GM12878 (cell line): ENCODE data around the gene ELP4. TPM values are rescaled to one million over a fixed set of nuclear protein-coding genes. Genes with fewer than 3 reads are reported as not detected.

Experiments used
- ATAC-seq: fragments of 200-7000 bp; cut with Tn5 transposase; 3 replicates; pipeline ENCODE4 v1.9.1; 2020; ENCODE audit warnings: mild to moderate bottlenecking, moderate library complexity
- BruUV-seq: library from RNA; stranded (reverse); fragments of 400-500 nt; replicated peaks from 2 replicates; lab custom pipeline; 2021; lab: Mats Ljungman, UMichigan
- CTCF ChIA-PET: fragments of 300-600 bp; sonication (Branson Sonifier 250); formaldehyde crosslinking; extraction: SDS; loops from one replicate; lab custom pipeline; 2021; ENCODE audit warnings: inconsistent platforms; lab: Yijun Ruan, JAX
- POLR2A ChIA-PET: fragments of 350-600 bp; formaldehyde crosslinking; extraction: SDS; loops from one replicate; lab custom pipeline; 2021; ENCODE audit warnings: inconsistent platforms; lab: Charles Lee
- RAD21 ChIA-PET: fragments of 300-600 bp; sonication (Branson Sonifier 250); formaldehyde crosslinking; loops from one replicate; lab custom pipeline; 2023; ENCODE audit warnings: antibody characterized with exemption; ENCODE audit not compliant: unreplicated experiment; lab: Charles Lee
- SMC1A ChIA-PET: fragments of 300-600 bp; sonication (Branson Sonifier 250); formaldehyde crosslinking; loops from one replicate; lab custom pipeline; 2023; ENCODE audit not compliant: unreplicated experiment, uncharacterized antibody; lab: Charles Lee
- DNase-seq: peaks from one replicate; pipeline ENCODE4 v3.0.0-alpha.2; 2011; ENCODE audit warnings: low read depth, low spot score
- FAIRE-seq: peaks from 3 replicates; lab custom pipeline; 2011; peaks lifted over from hg19 to GRCh38; lab: Jason Lieb, UNC
- H2AFZ ChIP-seq: 2 replicates; pipeline ENCODE4 v1.6.0; 2011; ENCODE audit warnings: low read depth, low read length, control low read depth; ENCODE audit not compliant: control insufficient read depth
- H3K27ac ChIP-seq: 2 replicates; pipeline ENCODE4 v1.5.1; 2011; ENCODE audit warnings: control low read depth; ENCODE audit not compliant: control insufficient read depth, insufficient read depth
- H3K27me3 ChIP-seq, 2 experiments: replicated peaks in 1 of 2; 2 replicates each; pipeline versions ENCODE4 v1.6.0 to v1.6.1; 2011; ENCODE audit warnings: low read length in 1 of 2; ENCODE audit not compliant: control insufficient read depth in 2 of 2, insufficient read depth in 2 of 2
- H3K36me3 ChIP-seq, 2 experiments: 2 replicates each; pipeline ENCODE4 v1.5.1; 2011; ENCODE audit warnings: low read length in 1 of 2; ENCODE audit not compliant: control insufficient read depth in 2 of 2, insufficient read depth in 2 of 2
- H3K4me1 ChIP-seq: 2 replicates; pipeline ENCODE4 v1.6.1; 2011; ENCODE audit warnings: mild to moderate bottlenecking, low read length, moderate library complexity, mixed read lengths; ENCODE audit not compliant: control insufficient read depth, insufficient read depth
- H3K4me2 ChIP-seq: 2 replicates; pipeline ENCODE4 v1.6.0; 2011; ENCODE audit warnings: control low read depth; ENCODE audit not compliant: control insufficient read depth, insufficient read depth
- H3K4me3 ChIP-seq: fragments of 200-600 bp; sonication (generic); 2 replicates; pipeline ENCODE4 v1.5.1; 2016
- H3K79me2 ChIP-seq: 2 replicates; pipeline ENCODE4 v1.6.0; 2011; ENCODE audit warnings: low read length; ENCODE audit not compliant: control insufficient read depth, insufficient read depth
- H3K9ac ChIP-seq: 2 replicates; pipeline ENCODE4 v1.8.0; 2011; ENCODE audit warnings: low read length, control low read depth, mixed read lengths; ENCODE audit not compliant: control insufficient read depth, insufficient read depth
- H3K9me3 ChIP-seq: replicated peaks from 3 replicates; pipeline ENCODE4 v1.5.1; 2011; ENCODE audit warnings: mild to moderate bottlenecking, low read length; ENCODE audit not compliant: control insufficient read depth, insufficient read depth
- H4K20me1 ChIP-seq: 2 replicates; pipeline ENCODE4 v1.6.0; 2011; ENCODE audit not compliant: control insufficient read depth, insufficient read depth
- ATF7 ChIP-seq: fragments of 450-650 bp; IDR thresholded peaks from 2 replicates; pipeline ENCODE4 v1.6.1; 2016; ENCODE audit warnings: low read depth, mild to moderate bottlenecking
- BCL11A ChIP-seq: IDR thresholded peaks from 2 replicates; pipeline ENCODE4 v1.6.1; 2011; ENCODE audit warnings: low read depth, low read length
- CHD2 ChIP-seq: IDR thresholded peaks from 2 replicates; pipeline ENCODE4 v1.6.1; 2011; ENCODE audit warnings: low read depth, low read length, improper control_type of control experiment, borderline replicate concordance
- EGR1 ChIP-seq, 2 experiments: IDR thresholded peaks; 1 replicate in 1 of 2; 2 replicates in 1 of 2; pipeline ENCODE4 v1.6.1; 2011 to 2012; ENCODE audit warnings: low read depth in 2 of 2, low read length in 2 of 2, borderline replicate concordance in 1 of 2, mild to moderate bottlenecking in 1 of 2, moderate library complexity in 1 of 2
- ESRRA ChIP-seq: IDR thresholded peaks from 2 replicates; pipeline ENCODE4 v1.6.1; 2012; ENCODE audit warnings: mild to moderate bottlenecking, low read length, improper control_type of control experiment
- FOS ChIP-seq: IDR thresholded peaks from 3 replicates; pipeline ENCODE4 v1.6.1; 2011; ENCODE audit warnings: borderline replicate concordance; ENCODE audit not compliant: insufficient read length; ENCODE audit errors: extremely low read depth
- HDGF ChIP-seq: fragments of 450-650 bp; IDR thresholded peaks from 2 replicates; pipeline ENCODE4 v1.6.1; 2016; ENCODE audit warnings: antibody characterized with exemption
- MYB ChIP-seq: fragments of 150-350 bp; IDR thresholded peaks from 2 replicates; pipeline ENCODE4 v1.6.1; 2014; ENCODE audit warnings: mild to moderate bottlenecking, low read depth, low read length, borderline replicate concordance
- NR2C2 ChIP-seq: IDR thresholded peaks from 2 replicates; pipeline ENCODE4 v1.6.1; 2011; ENCODE audit warnings: borderline replicate concordance, low read depth; ENCODE audit not compliant: control insufficient read depth, insufficient read length
- NRF1 ChIP-seq: conservative IDR thresholded peaks from 2 replicates; pipeline ENCODE4 v1.6.1; 2011; ENCODE audit warnings: mild to moderate bottlenecking, low read depth, low read length, improper control_type of control experiment
- PAX5 ChIP-seq: IDR thresholded peaks from 2 replicates; pipeline ENCODE4 v1.6.1; 2011; ENCODE audit warnings: low read depth, low read length, borderline replicate concordance
- SMARCA5 ChIP-seq: fragments of 450-650 bp; IDR thresholded peaks from 2 replicates; pipeline ENCODE4 v1.6.1; 2017; ENCODE audit warnings: mild to moderate bottlenecking
- ZNF217 ChIP-seq: fragments of 450-650 bp; IDR thresholded peaks from 2 replicates; pipeline ENCODE4 v1.6.1; 2017; ENCODE audit warnings: antibody characterized with exemption, mild to moderate bottlenecking
- ZSCAN29 ChIP-seq: fragments of 450-650 bp; IDR thresholded peaks from 2 replicates; pipeline ENCODE4 v1.6.1; 2017; ENCODE audit warnings: mild to moderate bottlenecking, moderate library complexity
- WGBS: methylation state at CpG from one replicate; pipeline ENCODE4 v1.1.6; 2016; ENCODE audit warnings: low lambda C conversion rate; ENCODE audit not compliant: insufficient replicate concordance, insufficient coverage; ENCODE audit errors: missing lambda C conversion rate; 5-methylcytosine and 5-hydroxymethylcytosine counted together
- in situ Hi-C: fragments of 300-500 bp; cut with MboI; formaldehyde crosslinking; loops from 9 replicates; pipeline ENCODE4 v1.14.3; 2018; ENCODE audit warnings: mixed read lengths
- intact Hi-C: fragments of 100-400 bp; cut with micrococcal nuclease; formaldehyde crosslinking; loops from one replicate; pipeline ENCODE4 v1.14.2; 2022; ENCODE audit not compliant: unreplicated experiment
- polyA plus RNA-seq, 11 experiments: library from polyadenylated mRNA; depleted of rRNA in 4 of 11; unstranded in 6 of 11; stranded (reverse) in 5 of 11; fragments of >200 nt; fragmentation: Nextera tagmentation in 4 of 11; fragmentation: Illumina TruSeq in 1 of 11; extraction: Ambion mirVana in 4 of 11; extraction: Trizol in 1 of 11; gene quantifications; 1 replicate in 1 of 11; 2 replicates in 10 of 11; pipeline versions ENCODE4 v1.2.1 to v1.2.3, GENCODE V29; 2011 to 2016; ENCODE audit warnings: inconsistent platforms in 2 of 11, missing spikeins in 2 of 11, low read depth in 1 of 11
- total RNA-seq, 4 experiments: library from RNA; depleted of rRNA in 3 of 4; stranded (reverse); fragments of >200 nt in 3 of 4; fragmentation: Illumina TruSeq in 1 of 4; extraction: Trizol in 1 of 4; gene quantifications; 2 replicates each; pipeline versions ENCODE4 v1.2.1 to v1.2.3, GENCODE V29; 2013 to 2021
- TF ChIP-seq, protein P1 (sequence below): IDR thresholded peaks from 2 replicates; pipeline ENCODE4 v1.6.1; 2012; ENCODE audit warnings: low read depth, low read length, improper control_type of control experiment
- TF ChIP-seq, protein P2 (sequence below): IDR thresholded peaks from 2 replicates; pipeline ENCODE4 v1.6.1; 2011; ENCODE audit warnings: low read depth, low read length, improper control_type of control experiment, borderline replicate concordance
- TF ChIP-seq, protein P3 (sequence below): fragments of 150-350 bp; IDR thresholded peaks from 2 replicates; pipeline ENCODE4 v1.6.1; 2014; ENCODE audit warnings: mild to moderate bottlenecking, low read depth, low read length
- TF ChIP-seq, protein P4 (sequence below): fragments of 450-650 bp; IDR thresholded peaks from 2 replicates; pipeline ENCODE4 v1.6.1; 2014; ENCODE audit warnings: mild to moderate bottlenecking

The ELP4 gene
- total and polyA plus RNA-seq, 10 of the 15 experiments (the other 5 are each of a cell fraction or from before 2014, with no cell fraction given) = 17.7 to 36.1 (median 27.0) TPM

DNA sequence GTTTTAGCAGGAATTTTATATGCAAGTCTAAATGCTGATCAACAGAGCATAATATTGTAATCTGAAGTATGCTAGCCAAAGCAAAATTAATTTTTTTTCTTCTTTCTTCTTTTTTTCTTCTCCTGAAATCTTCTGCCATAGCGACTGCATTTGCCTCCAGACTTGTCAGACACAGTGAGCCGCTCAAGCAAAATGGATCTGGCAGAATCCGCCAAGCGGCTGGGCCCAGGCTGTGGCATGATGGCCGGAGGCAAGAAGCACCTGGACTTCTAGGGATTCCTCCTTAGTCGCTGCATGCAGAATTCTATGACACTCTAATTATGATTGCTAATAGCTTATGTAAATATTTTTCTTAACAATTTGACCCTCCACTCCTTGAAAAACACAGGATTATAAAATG lies 273.7 kb downstream of the ELP4 start (continued):
- TF ChIP-seq, protein P1, sequence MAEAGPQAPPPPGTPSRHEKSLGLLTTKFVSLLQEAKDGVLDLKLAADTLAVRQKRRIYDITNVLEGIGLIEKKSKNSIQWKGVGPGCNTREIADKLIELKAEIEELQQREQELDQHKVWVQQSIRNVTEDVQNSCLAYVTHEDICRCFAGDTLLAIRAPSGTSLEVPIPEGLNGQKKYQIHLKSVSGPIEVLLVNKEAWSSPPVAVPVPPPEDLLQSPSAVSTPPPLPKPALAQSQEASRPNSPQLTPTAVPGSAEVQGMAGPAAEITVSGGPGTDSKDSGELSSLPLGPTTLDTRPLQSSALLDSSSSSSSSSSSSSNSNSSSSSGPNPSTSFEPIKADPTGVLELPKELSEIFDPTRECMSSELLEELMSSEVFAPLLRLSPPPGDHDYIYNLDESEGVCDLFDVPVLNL = no peak
- TF ChIP-seq ZSCAN29 (no peak), NR2C2 (no peak), NRF1 (no peak), PAX5 (no peak), MYB (no peak), CHD2 (no peak)
- TF ChIP-seq, protein P2, sequence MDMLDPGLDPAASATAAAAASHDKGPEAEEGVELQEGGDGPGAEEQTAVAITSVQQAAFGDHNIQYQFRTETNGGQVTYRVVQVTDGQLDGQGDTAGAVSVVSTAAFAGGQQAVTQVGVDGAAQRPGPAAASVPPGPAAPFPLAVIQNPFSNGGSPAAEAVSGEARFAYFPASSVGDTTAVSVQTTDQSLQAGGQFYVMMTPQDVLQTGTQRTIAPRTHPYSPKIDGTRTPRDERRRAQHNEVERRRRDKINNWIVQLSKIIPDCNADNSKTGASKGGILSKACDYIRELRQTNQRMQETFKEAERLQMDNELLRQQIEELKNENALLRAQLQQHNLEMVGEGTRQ = no peak

DNA sequence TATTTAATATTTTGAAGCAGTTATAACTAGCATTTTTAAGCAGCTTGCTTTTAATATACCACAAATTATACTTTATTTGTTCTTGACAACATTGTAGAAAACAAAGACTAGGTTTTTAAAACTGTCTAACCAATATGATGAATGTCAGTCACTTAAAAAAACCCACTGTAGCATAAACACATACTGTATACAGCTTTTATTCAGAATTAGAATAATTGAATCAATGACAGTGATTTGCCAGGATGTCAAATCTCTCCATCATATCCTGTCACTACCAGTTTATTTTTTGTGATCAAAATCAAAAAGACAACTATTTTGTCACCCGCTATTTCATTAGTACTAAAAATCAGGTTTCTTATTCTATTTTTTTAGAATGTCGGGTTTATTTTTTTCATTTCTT lies 275.0 kb downstream of the ELP4 start:
- ChIA-PET POLR2A (no interaction called here), SMC1A (no interaction called here), RAD21 (no interaction called here), CTCF (no interaction called here)
- in situ Hi-C loops (no loop called here), intact Hi-C loops (no loop called here)
- no peak overlapping the region for H3K4me3 ChIP-seq
- no peak overlapping the region for H3K4me2 ChIP-seq
- H4K20me1 ChIP-seq = no peaks in the 10 kb centered on the region
- no peak for ATAC-seq
- 100% methylated on average over 2 of the region's 2 CpGs for WGBS
- BruUV-seq = no TSS peak
- H3K27ac ChIP-seq = no peak overlapping the region
- no peaks in the 10 kb centered on the region for H3K36me3 ChIP-seq
- no peaks in the 10 kb centered on the region for H3K79me2 ChIP-seq
- H3K4me1 ChIP-seq = no peaks in the 10 kb centered on the region
- DNase-seq = no peak
- no peaks in the 10 kb centered on the region for H3K9me3 ChIP-seq
- FAIRE-seq = no peak
- H3K9ac ChIP-seq = no peak overlapping the region
- no peak overlapping the region for H2AFZ ChIP-seq
- H3K27me3 ChIP-seq = no peaks in the 10 kb centered on the region
- TF ChIP-seq FOS (no peak), SMARCA5 (no peak), ATF7 (no peak), ESRRA (no peak), ZNF217 (no peak), HDGF (no peak), BCL11A (no peak), EGR1 (IDR thresholded peaks at IDR 0.05; ENCODE audit: borderline replicate concordance in 1 of 2, low read depth in 2 of 2, low read length in 2 of 2) (no peak)
- TF ChIP-seq, protein P3, sequence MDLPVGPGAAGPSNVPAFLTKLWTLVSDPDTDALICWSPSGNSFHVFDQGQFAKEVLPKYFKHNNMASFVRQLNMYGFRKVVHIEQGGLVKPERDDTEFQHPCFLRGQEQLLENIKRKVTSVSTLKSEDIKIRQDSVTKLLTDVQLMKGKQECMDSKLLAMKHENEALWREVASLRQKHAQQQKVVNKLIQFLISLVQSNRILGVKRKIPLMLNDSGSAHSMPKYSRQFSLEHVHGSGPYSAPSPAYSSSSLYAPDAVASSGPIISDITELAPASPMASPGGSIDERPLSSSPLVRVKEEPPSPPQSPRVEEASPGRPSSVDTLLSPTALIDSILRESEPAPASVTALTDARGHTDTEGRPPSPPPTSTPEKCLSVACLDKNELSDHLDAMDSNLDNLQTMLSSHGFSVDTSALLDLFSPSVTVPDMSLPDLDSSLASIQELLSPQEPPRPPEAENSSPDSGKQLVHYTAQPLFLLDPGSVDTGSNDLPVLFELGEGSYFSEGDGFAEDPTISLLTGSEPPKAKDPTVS = no peak
- TF ChIP-seq, protein P4, sequence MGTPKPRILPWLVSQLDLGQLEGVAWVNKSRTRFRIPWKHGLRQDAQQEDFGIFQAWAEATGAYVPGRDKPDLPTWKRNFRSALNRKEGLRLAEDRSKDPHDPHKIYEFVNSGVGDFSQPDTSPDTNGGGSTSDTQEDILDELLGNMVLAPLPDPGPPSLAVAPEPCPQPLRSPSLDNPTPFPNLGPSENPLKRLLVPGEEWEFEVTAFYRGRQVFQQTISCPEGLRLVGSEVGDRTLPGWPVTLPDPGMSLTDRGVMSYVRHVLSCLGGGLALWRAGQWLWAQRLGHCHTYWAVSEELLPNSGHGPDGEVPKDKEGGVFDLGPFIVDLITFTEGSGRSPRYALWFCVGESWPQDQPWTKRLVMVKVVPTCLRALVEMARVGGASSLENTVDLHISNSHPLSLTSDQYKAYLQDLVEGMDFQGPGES = no peak
